GM19238 (cell line): Measurements from ENCODE around the gene GET3.

ENCODE experiments used
- DNase-seq: peaks from one replicate; pipeline ENCODE4 v3.0.0; 2011; ENCODE audit warnings: low spot score; ENCODE audit not compliant: insufficient read length

The GET3 gene

GRCh38 chr19:12751635-12752034, 14.3 kb downstream of the GET3 start, which contains the start of gene BEST2:
Gene BEST2, plus strand, starts transcription at chr19:12751791. Its CDS starts 802 bp downstream, at chr19:12752593.
- no peak for DNase-seq

- DNase-seq = no peak
These were observed 14.9 kb downstream of the GET3 start for GRCh38 chr19:12752056-12752781.

- DNase-seq = no peak
These were observed 17.3 kb downstream of the GET3 start for GRCh38 chr19:12754465-12755196.

GRCh38 chr19:12756150-12756883, 19.0 kb downstream of the GET3 start:
- no peak for DNase-seq

- peak; percentile 78 for DNase-seq
These were observed 20.4 kb downstream of the GET3 start for GRCh38 chr19:12757544-12758274.

- no peak for DNase-seq
These were observed 22.4 kb downstream of the GET3 start for GRCh38 chr19:12759686-12760085.

GRCh38 chr19:12763100-12763499, 25.8 kb downstream of the GET3 start:
- DNase-seq = no peak

- DNase-seq = no peak
These were observed 27.4 kb downstream of the GET3 start for GRCh38 chr19:12764698-12765097.

- DNase-seq = peak; percentile 86
These were observed 28.8 kb downstream of the GET3 start for GRCh38 chr19:12766051-12766521.

GRCh38 chr19:12767150-12767549, 29.9 kb downstream of the GET3 start:
- DNase-seq = no peak

- DNase-seq = no peak
These were observed 30.4 kb downstream of the GET3 start for GRCh38 chr19:12767666-12768065.

- no peak for DNase-seq
These were observed 32.4 kb downstream of the GET3 start for GRCh38 chr19:12769689-12770088.

- DNase-seq = no peak
These were observed 33.6 kb downstream of the GET3 start for GRCh38 chr19:12770922-12771321.

- DNase-seq = no peak
These were observed 35.0 kb downstream of the GET3 start for GRCh38 chr19:12772323-12772722.

- no peak for DNase-seq
These were observed 36.3 kb downstream of the GET3 start for GRCh38 chr19:12773571-12773970.

GRCh38 chr19:12774588-12775555, 37.6 kb downstream of the GET3 start, which contains the start of gene HOOK2:
Gene HOOK2, minus strand, starts transcription at chr19:12775552. Its CDS starts 103 bp downstream, at chr19:12775449.
- DNase-seq = no peak

- peak; percentile 83 for DNase-seq
These were observed 40.1 kb downstream of the GET3 start for GRCh38 chr19:12777217-12778016.

- DNase-seq = no peak
These were observed 41.0 kb downstream of the GET3 start for GRCh38 chr19:12778017-12778904.
